GM12891 (cell line): ENCODE results near the gene TIAM2.

Experiments used
- POLR2A ChIP-seq: IDR thresholded peaks from 2 replicates; pipeline ENCODE4 v1.6.1; 2011; ENCODE audit warnings: low read depth, low read length, control low read depth
- POLR2AphosphoS5 ChIP-seq: IDR thresholded peaks from 2 replicates; pipeline ENCODE4 v1.6.1; 2011; ENCODE audit warnings: low read depth, low read length, control low read depth
- SPI1 ChIP-seq: IDR thresholded peaks from 2 replicates; pipeline ENCODE4 v1.6.1; 2011; ENCODE audit warnings: low read depth, low read length, control low read depth

GRCh38 chr6:155219858-155220301, 224.8 kb downstream of the TIAM2 start:
- TF ChIP-seq SPI1 (no peak), POLR2A (no peak), POLR2AphosphoS5 (no peak)
